SW480 (cell line): ENCODE data around the gene FAM9A.

ENCODE experiments used
- DNase-seq: peaks from one replicate; pipeline ENCODE4 v3.0.0-alpha.2; 2016; ENCODE audit warnings: low spot score

The FAM9A gene

DNA sequence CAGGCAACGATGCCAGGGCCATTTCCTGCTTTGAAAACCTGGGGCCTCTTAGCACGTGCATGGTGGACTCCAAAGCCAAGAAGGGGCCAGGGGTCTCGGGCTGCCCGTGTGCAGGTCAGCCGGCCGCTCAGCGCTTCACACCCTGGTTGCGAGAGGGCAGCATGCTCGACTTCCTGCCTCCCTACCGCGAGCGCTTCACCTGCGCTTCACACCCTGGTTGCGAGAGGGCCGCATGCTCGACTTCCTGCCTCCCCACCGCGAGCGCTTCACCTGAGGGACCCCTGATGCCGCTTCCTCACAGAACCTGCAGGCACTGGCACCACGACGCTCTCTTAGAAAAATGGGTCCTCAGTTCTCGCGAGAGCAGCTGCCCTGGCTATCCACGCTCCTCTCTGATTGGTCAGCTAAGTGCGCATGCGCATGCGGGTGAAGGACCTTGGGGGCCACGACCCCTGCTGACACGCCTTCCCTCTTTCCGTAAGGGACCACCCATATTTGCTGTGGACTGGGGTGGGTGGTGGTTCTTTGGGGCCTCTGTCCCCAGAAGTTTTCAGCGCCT is at the start of gene FAM9A:
Gene FAM9A (minus strand): TSS at position 343 of the 559 bp plus-strand sequence. CDS start 1,212 bp downstream, outside the sequence.
- DNase-seq, result no peak

DNA sequence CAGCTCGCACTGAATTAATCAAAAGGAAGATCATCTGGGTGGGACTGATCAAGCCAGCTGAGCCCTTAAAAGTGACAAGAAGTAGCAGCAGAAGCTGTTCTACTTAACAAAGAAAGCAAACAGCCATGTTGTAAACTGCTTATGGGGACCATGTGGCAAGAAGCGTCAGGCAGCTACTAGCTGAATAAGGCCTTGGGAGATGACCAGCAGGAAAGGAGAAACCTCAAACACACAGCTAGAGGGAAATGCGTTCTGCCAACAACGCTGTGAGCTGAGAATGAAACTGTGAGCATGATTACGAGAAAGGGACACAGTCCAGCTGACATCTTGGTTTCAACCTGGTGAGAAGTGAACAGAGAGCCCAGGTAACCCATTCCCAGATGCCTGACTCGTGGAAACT is 49.3 kb upstream of the FAM9A start:
- no peak for DNase-seq

DNA sequence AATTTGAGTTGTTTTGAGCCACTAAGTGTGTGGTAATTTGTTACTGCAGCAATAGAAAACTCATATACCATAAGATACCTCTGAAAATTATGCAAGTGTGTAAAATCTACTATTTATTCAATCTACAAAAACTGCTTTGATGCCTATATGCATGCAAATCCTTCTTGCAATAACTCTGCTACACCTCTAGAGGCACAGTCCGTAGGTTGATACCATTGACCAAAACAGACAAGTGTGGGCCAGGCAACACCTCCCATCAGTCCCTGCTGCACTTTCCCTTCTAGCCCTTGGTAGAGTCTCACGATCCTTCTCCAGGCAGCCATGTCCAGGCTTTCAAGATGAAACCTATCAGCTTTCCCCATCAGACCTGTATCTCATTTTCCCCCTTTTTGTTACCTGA is 48.8 kb upstream of the FAM9A start:
- DNase-seq, result peak; percentile 14

- no peak for DNase-seq
Observed at GRCh38 chrX:8849458-8849857, 48.3 kb upstream of the FAM9A start.

- peak; percentile 16 for DNase-seq
Observed at GRCh38 chrX:8848911-8849310, 47.7 kb upstream of the FAM9A start.

DNA sequence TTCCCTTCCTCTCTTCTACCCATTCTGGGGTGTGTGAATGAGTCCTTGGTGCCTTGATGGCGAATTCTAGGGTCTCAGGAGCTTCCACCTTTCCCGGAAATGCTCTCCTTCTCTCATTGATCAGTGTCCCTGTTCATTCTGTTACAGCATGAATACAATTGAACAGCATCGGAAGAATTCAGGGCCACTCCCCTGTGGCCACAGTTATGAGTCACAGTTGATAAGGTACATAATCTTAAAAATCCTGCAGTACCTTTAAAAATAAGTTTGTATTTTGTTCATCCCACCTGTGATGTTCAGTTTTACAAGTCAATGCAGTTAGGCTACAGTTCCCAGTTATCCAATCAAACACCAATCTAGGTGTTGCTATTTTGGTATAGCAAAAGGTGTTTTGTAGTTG is 47.3 kb upstream of the FAM9A start:
- DNase-seq, result peak; percentile 8

DNA sequence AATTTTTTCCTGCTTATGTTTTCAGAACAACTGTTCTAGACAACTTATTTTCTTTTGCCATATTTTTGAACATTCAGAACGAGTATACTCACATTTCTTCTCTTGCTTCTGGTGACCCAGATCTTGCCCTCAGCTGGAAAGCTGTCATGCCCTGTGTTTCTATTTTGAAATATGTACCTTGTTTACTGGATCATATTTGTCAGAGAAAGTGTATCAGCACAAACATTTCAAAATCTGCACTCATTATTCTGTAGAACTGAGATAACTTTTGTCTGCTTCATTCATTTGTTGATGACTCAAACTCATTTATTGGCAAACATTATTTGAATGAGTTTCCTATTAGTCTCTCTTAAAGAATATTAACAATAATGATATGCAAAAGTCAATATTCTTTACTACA is 46.2 kb upstream of the FAM9A start:
- DNase-seq, result no peak

DNA sequence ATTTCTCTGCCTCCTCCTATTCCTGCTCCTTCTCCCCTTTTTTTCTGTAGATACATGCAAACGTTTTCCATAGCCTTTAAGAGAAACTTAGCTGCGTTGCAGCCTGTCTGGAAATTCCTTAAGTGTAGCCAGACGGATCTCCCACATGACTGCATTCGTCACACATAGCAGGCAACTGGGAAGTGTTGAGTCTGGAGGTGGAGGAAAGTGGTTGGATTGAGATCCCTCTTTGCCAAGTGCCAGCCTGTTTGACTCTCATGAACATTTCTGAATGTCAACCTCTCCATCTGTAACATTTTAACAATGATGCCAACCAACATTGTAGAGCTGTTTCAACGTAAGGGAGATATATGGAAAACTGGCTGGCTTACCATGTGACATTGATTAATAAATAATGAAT is 45.1 kb upstream of the FAM9A start:
- no peak for DNase-seq

DNA sequence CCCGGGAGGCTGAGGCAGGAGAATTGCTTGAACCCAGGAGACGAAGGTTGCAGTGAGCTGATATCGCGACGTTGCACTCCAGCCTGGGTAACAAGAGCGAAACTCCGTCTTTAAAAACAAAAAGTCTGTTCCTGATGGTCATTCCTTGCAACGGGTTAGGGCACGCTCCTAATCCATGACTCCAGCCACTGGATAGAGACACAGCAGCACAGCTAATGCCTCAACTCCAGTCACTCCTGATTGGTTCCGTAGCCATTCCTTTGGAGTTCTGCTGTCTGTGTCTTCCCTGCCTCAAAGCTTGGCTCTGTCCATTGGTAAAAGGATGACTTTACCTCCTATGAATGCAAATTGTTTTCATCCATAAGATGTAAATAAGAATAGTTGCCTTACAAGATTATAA is 44.3 kb upstream of the FAM9A start:
- no peak for DNase-seq

DNA sequence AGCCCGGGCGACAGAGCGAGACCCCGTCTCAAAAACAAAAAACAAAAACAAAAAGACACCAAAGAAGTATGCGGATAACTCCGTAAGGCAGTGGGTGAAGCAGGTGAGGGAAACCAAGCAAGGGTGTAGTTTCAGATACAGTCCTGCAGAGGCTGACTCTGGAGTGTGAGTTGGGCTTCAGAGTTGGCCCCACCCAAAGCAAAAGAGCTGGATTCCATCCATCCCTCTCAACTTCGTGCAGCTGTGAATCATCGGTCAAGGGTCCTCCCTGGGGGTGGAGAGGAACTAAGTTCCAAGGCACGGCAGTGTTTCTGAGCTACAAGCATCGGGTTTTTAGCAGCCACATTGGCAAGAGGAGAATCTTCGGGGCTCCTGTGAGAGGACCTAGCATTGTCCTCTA is 43.9 kb upstream of the FAM9A start:
- DNase-seq, result peak; percentile 1

DNA sequence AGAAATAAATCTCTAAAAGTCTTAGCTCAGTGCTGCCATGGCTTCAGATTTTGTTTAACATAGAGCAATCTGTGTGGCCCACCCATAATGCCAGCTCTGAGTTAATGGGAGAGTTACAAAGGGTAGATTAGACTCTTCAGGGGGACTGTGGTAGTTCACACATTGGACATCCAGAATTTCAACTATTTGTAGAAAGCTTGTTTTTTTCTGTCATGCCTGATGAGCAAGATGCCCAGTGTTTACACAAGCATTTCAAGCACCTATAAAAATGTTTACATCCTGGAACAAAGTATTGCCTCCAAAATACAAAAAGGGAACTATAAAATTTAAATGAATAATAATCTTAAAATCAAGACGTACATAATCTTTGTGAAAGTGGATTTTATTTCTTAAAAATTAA is 43.0 kb upstream of the FAM9A start:
- DNase-seq, result no peak

DNA sequence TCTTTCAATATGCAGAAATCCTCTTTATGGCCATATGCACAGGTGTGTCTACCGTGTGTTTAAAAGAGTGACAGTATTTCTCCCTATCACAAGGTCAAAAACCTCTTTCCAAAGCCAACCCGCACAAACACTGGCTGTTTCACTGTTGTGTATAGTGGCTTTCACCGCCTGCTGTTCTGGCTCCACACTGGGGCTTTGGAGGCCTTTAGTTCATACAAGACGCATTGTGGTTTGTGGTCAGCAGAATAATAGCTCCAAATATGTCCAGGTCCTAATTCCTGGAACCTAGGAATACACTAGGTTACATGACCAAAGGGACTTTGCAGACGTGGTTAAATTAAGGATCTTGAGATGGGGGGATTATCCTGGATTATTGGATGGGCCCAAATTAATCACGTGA is 40.7 kb upstream of the FAM9A start:
- DNase-seq, result peak; percentile 65

DNA sequence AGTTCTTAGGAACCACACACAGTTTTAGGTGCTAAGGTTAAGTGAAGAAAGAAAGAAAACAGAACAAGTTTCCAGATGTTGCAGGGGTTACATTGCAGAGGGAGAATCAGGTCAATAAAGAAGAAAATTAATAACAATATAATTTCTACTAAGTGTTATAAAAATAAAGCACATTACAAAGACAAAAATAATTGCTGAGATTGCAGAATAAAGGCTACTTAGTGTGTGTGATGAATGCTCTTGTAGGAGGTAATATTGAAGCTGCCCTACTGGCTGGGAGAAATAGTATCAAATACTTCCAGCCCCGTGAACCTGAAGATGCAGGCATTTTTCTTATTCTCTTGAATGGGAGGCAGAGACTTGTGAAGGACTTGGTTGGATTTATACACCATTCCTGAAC is 33.2 kb upstream of the FAM9A start:
- no peak for DNase-seq

DNA sequence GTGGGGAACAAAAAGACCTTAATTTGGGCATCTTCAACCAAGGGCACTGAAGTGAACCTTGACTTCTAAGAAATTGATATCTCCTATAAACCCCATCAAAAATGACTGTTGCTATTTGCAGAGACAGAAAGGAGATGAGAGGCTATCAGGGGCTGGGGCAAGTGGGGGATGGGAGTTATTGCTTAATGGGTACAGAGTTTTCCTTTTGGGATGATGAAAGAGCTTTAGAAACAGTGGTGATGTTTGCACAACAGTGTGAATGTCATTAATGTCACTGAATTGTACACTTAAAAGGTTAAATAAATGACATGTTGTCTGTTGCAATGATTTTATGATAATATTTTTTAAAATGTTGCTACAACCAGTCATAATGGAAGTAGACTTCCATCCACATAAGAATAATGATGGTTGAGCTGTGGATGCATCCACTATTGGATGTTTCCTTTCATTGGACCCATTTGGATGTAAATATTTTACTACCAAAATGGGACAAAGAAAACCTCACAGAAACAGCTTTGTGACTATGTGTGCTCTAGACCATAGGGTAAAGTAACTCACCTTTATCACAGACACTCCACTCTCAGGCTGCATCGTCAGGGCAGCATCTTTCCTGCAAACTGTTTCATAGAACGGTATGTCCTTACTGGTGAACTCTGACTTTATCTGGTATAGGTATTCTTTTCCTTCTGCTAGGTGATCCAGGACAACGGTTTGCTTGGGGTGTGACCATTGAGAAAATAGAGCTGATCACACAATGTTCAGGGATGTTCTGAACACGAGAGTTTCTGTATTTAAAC is 31.6 kb upstream of the FAM9A start:
- no peak for DNase-seq

- DNase-seq, result no peak
Observed at GRCh38 chrX:8823698-8824097, 22.5 kb upstream of the FAM9A start.

DNA sequence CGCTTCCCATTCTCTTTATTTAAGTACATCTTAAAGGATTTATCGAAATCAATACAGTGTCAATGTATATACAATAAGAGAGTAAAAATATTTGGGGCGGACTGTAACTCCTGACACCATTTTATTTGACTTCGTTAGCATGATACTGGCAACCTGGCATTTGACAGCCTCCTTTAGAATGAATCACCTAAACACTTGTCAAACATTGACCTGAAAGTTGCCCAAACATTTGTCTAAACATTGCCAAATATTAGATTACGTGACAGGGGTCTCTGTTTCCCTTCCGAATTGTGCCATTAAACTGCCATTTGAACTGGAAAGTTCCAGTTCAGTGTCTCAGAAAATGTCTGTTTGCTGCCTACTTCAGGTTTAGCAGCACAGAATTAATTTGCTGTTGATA is 20.8 kb upstream of the FAM9A start:
- no peak for DNase-seq

DNA sequence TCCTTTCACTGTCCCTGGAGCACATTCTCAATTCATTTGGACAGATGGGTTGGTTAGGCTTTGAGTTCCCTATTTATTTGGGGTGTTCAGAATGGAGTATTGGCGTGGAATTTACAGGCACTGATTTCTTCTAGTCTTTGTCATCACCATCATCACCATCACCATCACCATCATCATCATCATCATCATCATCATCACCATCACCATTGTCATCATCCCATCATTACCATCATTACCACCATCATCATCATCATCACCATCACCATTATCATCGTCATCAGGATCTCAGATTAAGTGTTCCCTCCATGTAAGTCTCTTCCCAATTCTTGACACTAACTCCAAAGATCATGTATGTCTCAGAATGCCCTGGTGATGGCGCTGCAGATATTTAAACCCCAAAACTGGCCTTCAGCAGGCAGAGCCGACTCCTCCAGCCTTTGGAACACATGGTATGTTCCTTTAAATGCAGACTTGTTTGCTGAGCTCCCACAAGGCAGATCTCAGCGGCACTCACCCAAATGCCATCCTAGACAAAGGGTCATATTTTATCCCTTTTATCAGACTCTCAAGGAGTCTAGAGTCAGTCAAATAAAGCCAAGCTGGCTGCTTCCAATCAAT is 19.8 kb upstream of the FAM9A start:
- peak; percentile 14 for DNase-seq

GRCh38 chrX:8815460-8816065 is 14.4 kb upstream of the FAM9A start:
- peak; percentile 22 for DNase-seq

DNA sequence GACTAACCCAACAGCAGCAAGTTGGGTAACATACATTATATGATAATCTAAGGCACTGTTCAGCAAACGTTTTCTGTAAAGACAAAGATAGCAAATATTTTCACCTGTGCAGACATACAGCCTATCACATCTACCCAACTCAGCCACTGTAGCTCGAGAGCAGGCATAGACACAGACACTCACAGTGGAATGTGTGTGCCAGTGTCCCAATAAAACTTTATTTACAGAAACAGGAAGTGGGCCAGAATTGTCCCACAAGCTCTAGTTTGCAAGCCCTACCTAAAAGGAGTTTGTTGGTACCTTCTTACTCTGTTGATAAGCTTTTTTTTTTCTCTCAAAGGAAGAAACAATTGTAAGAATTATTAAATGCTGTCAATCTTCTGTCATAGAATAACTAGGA is 11.9 kb upstream of the FAM9A start:
- DNase-seq, result no peak

DNA sequence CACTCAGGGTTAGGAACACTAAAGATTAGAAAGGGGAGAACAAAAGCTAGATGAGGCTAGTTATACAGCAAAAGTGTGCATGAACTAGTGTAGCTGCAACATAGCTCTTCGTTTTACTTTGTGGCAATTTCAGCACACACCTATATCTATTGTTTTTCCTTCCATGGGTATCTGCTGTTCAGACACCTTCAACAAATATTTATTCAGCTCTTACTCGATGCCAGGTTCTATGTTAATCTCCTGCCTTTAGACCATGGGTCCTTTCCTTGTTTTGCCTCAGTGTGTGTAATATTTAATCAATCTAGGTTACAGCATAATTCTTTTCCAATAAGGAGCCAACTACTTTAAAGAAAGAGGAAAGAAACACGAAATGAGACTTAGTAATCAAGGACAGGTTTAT is 10.4 kb upstream of the FAM9A start:
- no peak for DNase-seq

- DNase-seq, result no peak
Observed at GRCh38 chrX:8808661-8809060, 7.5 kb upstream of the FAM9A start.

DNA sequence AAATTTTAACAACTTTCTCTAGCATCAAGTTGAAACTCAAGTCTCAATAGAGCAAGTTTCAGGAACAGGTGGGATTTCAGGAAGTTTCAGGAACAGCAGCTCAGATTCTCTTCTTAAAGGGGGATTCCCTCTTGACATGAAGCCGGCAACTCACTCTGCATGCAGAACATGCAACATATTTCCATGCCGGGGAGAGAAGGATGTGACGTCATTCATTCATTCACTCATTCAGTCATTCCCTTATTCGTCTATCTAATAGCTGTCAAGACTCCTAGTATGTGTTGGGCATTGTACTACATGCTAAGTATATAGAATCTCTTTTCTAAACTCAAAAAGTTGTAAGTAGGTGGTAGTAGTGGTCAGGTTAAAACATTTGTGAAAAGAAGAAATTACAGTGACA is 4.8 kb upstream of the FAM9A start:
- DNase-seq, result no peak

- DNase-seq, result no peak
Observed at GRCh38 chrX:8805046-8805445, 3.9 kb upstream of the FAM9A start.
